BE2C (cell line): ENCODE data around the gene TMEM176B.

Source experiments
- DNase-seq: peaks from one replicate; pipeline ENCODE4 v3.0.0-alpha.2; 2020
- H3K27me3 ChIP-seq: fragments of 250-450 bp; sonication (Bioruptor Pico); 2 replicates; pipeline ENCODE4 v1.5.1; 2020; ENCODE audit warnings: mild to moderate bottlenecking
- H3K36me3 ChIP-seq: fragments of 250-450 bp; sonication (Bioruptor Pico); 2 replicates; pipeline ENCODE4 v1.5.1; 2020; ENCODE audit warnings: mild to moderate bottlenecking
- H3K4me1 ChIP-seq: fragments of 250-450 bp; sonication (Bioruptor Pico); 2 replicates; pipeline ENCODE4 v1.5.1; 2020
- H3K4me3 ChIP-seq: 2 replicates; pipeline ENCODE4 v1.5.1; 2011; ENCODE audit warnings: low read depth, low read length
- H3K9me3 ChIP-seq: fragments of 250-450 bp; sonication (Bioruptor Pico); 2 replicates; pipeline ENCODE4 v1.5.1; 2020
- TF ChIP-seq, protein P1 (sequence below): IDR thresholded peaks from 2 replicates; pipeline ENCODE4 v1.5.1; 2012; ENCODE audit warnings: mild to moderate bottlenecking, low read depth, low read length

The TMEM176B gene

DNA sequence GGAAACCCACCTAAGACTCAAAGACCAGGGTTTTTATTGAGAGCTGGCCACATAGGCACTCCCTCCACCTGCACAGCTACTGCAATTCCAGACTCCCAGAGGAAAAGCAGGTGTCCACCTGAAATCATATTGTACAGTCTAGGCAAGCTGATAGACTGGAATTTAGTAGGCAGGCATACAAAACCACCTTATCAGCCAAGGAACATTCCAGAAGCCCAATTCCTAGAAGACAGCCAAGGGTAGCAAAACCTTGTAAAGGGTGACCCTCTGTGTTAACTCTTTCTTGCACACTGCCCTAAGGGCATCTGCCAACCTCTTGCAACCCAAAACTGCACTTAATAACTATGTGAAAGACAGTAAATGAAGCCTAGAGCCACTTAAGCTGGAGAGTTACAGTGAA, 5.7 kb upstream of the TMEM176B start:
- TF ChIP-seq, protein P1, sequence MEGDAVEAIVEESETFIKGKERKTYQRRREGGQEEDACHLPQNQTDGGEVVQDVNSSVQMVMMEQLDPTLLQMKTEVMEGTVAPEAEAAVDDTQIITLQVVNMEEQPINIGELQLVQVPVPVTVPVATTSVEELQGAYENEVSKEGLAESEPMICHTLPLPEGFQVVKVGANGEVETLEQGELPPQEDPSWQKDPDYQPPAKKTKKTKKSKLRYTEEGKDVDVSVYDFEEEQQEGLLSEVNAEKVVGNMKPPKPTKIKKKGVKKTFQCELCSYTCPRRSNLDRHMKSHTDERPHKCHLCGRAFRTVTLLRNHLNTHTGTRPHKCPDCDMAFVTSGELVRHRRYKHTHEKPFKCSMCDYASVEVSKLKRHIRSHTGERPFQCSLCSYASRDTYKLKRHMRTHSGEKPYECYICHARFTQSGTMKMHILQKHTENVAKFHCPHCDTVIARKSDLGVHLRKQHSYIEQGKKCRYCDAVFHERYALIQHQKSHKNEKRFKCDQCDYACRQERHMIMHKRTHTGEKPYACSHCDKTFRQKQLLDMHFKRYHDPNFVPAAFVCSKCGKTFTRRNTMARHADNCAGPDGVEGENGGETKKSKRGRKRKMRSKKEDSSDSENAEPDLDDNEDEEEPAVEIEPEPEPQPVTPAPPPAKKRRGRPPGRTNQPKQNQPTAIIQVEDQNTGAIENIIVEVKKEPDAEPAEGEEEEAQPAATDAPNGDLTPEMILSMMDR = no peak
- H3K36me3 ChIP-seq = no peaks in the 10 kb centered on the region
- H3K27me3 ChIP-seq = no peaks in the 10 kb centered on the region
- H3K4me3 ChIP-seq = no peak overlapping the region
- H3K9me3 ChIP-seq = no peaks in the 10 kb centered on the region; the same call in 1 of the 2 replicates
- DNase-seq = no peak
- no peaks in the 10 kb centered on the region for H3K4me1 ChIP-seq

GRCh38 chr7:150804802-150805201, 4.6 kb upstream of the TMEM176B start:
- TF ChIP-seq, protein P1 = no peak
- Histone ChIP-seq H3K4me3 (no peak overlapping the region), H3K36me3 (no peaks in the 10 kb centered on the region), H3K27me3 (no peaks in the 10 kb centered on the region), H3K9me3 (no peaks in the 10 kb centered on the region; the same call in 1 of the 2 replicates), H3K4me1 (no peaks in the 10 kb centered on the region)
- no peak for DNase-seq

GRCh38 chr7:150803161-150803860, 3.1 kb upstream of the TMEM176B start:
- Histone ChIP-seq H3K4me1 (no peaks in the 10 kb centered on the region), H3K9me3 (no peaks in the 10 kb centered on the region; the same call in 1 of the 2 replicates), H3K36me3 (no peaks in the 10 kb centered on the region), H3K27me3 (no peaks in the 10 kb centered on the region), H3K4me3 (no peak overlapping the region)
- TF ChIP-seq, protein P1 = no peak
- no peak for DNase-seq

- no peaks in the 10 kb centered on the region for H3K27me3 ChIP-seq
- no peaks in the 10 kb centered on the region for H3K4me1 ChIP-seq
- H3K4me3 ChIP-seq = no peak overlapping the region
- H3K36me3 ChIP-seq = no peaks in the 10 kb centered on the region
- TF ChIP-seq, protein P1 = no peak
- no peaks in the 10 kb centered on the region; the same call in 1 of the 2 replicates for H3K9me3 ChIP-seq
- no peak for DNase-seq
Observed at GRCh38 chr7:150801946-150802771, 2.0 kb upstream of the TMEM176B start.

- Histone ChIP-seq H3K27me3 (no peaks in the 10 kb centered on the region), H3K4me3 (no peak overlapping the region), H3K4me1 (no peaks in the 10 kb centered on the region), H3K9me3 (no peaks in the 10 kb centered on the region; the same call in 1 of the 2 replicates), H3K36me3 (no peaks in the 10 kb centered on the region)
- TF ChIP-seq, protein P1 = no peak
- DNase-seq = no peak
Observed at GRCh38 chr7:150801242-150801945, 1.2 kb upstream of the TMEM176B start.
